ENCODE measurements around the gene TEDDM1.
"Not testable (repeated sequence)": the region's sequence is repeated elsewhere in the genome, so short reads cannot be mapped to it uniquely, and the experiment has no call there.

TEDDM1 gene

GRCh38 chr1:182381962-182382819 is 18.3 kb downstream of the TEDDM1 start:
- DNase-seq (ENCODE audit: low read depth, low spot score): no peak

- DNase-seq (ENCODE audit: low read depth, low spot score): no peak
Measured at GRCh38 chr1:182380199-182380598, 20.3 kb downstream of the TEDDM1 start.

GRCh38 chr1:182379781-182380180 is 20.7 kb downstream of the TEDDM1 start:
- not testable (repeated sequence) for DNase-seq (ENCODE audit: low read depth, low spot score)

DNA sequence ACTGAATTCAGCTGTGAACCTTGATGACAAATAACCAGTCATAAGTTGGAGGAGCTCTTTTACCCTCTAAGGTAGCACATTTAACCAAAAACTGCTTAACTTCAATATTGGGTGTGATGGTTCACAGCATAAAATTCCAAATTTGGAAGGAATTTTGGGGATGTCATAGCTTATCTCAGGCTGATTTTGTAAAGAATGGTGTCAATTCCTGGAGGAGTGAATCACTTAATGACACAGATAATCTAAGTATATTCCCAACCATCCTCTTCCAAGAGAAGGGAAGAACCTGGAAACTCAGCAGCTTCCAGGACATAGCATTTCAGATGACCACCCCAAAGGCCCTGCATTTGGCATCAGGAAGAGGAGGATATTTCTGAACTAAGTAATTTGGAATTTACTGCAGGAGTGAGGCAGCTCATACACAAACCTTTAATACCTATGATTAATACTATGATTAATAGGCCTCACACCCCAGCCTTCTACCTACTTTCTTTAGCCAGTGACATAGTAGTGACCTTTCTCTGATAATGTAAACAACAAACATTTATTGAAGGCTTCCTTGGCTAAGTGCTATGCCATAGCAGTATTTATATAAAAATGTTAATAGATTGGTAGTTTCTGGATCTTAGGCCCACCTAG is 23.4 kb downstream of the TEDDM1 start:
- DNase-seq (ENCODE audit: low read depth, low spot score): no peak

- DNase-seq (ENCODE audit: low read depth, low spot score): no peak
Measured at GRCh38 chr1:182374101-182374834, 26.2 kb downstream of the TEDDM1 start.

DNA sequence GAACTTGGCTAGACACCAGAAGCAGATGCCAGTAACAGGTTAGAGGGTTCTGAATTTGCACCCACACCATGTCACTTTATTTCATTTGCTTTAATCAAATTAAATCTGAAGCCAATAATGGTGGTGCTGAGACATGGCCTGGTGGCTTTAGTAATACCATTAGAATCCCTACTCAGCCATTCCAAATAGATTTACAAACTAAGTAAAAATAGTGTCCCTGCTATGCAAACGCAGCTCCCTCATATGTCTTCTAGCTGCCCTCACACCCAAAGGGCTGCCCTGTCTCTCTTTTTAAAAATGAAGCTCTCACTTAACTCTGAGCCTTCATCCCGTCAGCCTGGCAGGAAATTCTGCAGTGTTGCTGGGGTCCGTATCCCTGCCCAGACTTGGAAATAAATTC is 29.9 kb downstream of the TEDDM1 start:
- no peak for DNase-seq (ENCODE audit: low read depth, low spot score)

GRCh38 chr1:182368903-182369302 is 31.6 kb downstream of the TEDDM1 start:
- DNase-seq (ENCODE audit: low read depth, low spot score): no peak

DNA sequence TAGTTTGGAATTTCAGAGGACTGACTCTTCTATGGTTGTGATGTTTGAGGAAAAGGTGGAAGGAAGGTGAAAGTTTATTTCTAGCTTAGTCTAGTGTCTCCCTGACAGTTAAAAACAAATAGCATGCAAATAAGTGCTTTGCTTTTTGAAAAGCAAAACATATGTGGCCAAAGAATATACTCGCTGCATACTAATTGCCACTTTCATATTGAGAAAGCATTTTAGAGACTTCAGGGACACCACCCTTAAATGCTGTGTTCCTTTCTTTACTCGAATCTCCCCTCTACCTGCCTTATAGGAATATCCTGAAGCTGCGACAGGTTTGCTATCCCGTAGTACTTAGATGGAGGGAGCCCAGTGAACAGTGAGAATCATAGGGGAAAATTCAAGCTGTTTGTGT is 32.1 kb downstream of the TEDDM1 start:
- DNase-seq (ENCODE audit: low read depth, low spot score): no peak

DNA sequence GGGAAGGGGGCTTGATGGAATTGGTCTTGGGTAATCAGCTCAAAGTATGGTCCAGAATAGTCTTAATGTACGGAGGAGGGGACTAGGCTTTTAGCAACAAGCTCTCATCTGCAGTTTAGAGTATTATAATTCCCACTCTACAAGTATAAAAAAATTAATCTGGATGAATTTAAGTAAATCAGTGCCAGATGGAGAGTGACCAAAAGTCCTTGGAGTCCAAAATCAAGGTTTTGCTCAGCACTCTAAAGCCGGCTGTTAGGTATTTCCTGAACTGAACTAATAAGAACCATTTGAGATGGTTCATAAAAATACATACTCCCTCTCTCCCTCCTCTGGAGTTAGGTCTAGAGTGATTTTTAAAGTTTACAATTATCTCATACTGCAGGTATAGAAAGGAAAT is 32.5 kb downstream of the TEDDM1 start:
- DNase-seq (ENCODE audit: low read depth, low spot score): no peak

DNA sequence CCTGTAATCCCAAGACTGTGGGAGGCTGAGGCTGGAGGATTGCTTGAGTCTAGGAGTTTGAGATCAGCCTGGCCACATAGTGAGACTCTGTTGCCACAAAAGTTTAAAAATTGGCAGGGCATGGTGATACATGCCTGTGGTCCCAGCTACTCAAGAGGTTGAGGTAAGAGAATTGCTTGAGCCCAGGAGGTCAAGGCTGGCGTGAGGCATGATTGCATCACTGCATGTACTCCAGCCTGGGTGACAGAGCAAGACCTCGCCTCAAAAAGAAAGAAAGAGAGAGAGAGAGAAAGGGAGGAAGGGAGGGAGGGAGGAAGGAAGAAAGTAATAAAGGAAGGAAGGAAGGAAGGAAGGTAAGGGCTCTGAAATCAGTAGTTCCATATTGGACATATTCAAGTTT is 33.9 kb downstream of the TEDDM1 start:
- no peak for DNase-seq (ENCODE audit: low read depth, low spot score)

GRCh38 chr1:182359645-182360044 is 40.8 kb downstream of the TEDDM1 start:
- DNase-seq (ENCODE audit: low read depth, low spot score): no peak

DNA sequence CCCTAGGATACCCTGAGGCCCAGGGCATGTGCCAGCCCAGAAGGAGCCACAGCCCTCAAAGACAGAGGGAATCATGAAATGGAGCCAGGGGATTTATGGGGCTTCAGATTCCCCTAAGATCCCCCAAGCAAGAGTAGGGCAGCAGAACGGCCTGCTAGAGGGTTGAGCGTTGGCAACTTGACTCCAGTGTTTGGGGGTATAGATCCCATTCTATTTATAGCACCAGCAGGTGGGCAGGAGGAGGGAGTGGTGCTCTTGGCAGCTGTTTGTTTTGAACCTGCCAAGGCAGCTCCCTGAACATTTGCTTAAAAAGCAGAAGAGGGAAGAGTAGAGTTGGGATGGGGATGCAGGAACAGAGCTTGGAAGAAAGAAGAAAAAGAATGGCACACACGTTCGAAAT is 42.6 kb downstream of the TEDDM1 start:
- DNase-seq (ENCODE audit: low read depth, low spot score): no peak

GRCh38 chr1:182357171-182357570 is 43.3 kb downstream of the TEDDM1 start:
- DNase-seq (ENCODE audit: low read depth, low spot score): no peak

GRCh38 chr1:182355723-182356098 is 44.8 kb downstream of the TEDDM1 start:
- no peak for DNase-seq (ENCODE audit: low read depth, low spot score)

DNA sequence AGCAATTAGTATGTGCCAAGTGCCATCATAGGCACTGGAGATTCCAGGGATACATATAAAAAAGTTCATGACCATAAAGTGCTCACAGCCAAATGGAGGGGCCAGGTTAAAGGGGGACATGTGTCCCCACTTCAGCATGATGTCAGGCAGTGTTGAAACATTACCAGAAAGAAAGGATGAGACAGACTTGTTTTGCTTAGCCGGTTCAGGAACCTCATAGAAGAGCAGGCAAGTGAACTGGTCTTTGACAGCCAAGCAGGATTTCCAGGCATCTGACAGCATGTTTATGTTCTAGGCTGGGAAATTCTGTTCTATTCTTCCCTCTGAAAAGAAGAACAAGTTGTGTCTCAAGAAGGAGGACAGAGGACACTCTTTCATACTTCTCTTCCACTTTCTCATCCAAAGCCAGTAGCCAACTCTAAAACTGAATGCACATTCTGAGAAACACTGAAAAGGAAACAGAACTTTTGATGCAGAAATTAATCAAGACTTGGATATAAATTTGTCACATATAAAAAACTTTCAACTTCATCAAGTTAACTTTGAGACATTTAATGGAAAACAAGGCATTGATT is 48.6 kb downstream of the TEDDM1 start:
- DNase-seq (ENCODE audit: low read depth, low spot score): no peak

- DNase-seq (ENCODE audit: low read depth, low spot score): no peak
Measured at GRCh38 chr1:182350839-182351238, 49.6 kb downstream of the TEDDM1 start.

DNA sequence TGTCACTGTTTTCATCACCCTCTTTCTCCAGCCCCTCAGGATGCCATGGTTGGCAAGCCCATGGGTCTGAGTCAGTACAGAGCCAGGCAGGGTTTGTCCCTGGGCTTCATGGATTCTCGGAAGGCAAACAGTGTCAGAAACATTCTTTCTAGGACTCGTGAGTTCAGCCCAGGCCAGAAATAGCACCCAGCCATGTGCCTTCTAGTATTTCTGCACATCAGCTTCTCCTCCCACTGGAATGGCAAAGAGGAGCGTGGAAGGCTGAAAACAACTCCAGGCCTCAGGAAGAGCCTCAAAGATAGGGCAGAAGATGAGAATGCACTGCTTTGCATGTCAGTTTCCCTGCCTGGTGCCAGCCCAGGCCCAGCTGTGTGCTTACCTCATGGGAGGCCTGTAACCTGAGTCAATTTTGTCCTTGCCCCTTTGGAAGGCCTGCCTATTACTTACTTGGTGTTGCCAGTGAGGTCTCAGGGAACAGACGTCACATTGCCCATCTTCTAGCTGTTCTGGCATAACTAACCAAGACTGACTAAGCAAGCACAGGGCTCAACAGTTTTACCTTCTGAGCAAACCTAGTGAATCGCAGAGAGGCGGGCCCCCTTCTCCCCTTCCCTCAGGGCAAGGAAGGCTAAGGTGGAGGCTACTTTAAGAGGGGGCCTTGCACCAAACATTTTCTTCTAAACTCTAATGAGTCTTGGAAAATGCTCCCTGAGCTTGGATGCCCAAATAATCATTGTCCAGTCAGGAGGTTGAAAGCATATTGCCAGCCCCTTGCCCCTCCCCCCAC is 51.3 kb downstream of the TEDDM1 start:
- DNase-seq (ENCODE audit: low read depth, low spot score): no peak

Measured in activated naive CD8-positive, alpha-beta T cell treated with anti-CD3 and anti-CD28 coated beads, Interleukin-2, amount 50 U/mL, for 16 hours (primary cell).